Adrenal gland (tissue), 5 donors: ENCODE measurements around the gene HHIPL1.

Source experiments
- CTCF ChIP-seq, 6 experiments: fragments of 450-650 bp in 4 of 6; fragments of 200-600 bp in 2 of 6; sonication (generic) in 1 of 6; IDR thresholded peaks; 1 replicate in 5 of 6; 2 replicates in 1 of 6; pipeline versions ENCODE4 v1.5.1 to v1.8.0; 2016 to 2021; ENCODE audit warnings: antibody characterized with exemption in 6 of 6, mild to moderate bottlenecking in 2 of 6, moderate library complexity in 1 of 6
- POLR2A ChIP-seq, 2 donors: fragments of 450-650 bp; IDR thresholded peaks; one replicate each; pipeline ENCODE4 v1.6.1; 2017; ENCODE audit warnings: antibody characterized with exemption in 2 of 2, mild to moderate bottlenecking in 2 of 2, moderate library complexity in 1 of 2
- donor health status: DM: no; HTN: no; CAD: no.

- TF ChIP-seq CTCF (IDR thresholded peaks at IDR 0.05) (no peak), POLR2A (IDR thresholded peaks at IDR 0.05) (no peak)
These were observed 69.0 kb downstream of the HHIPL1 start for GRCh38 chr14:99713972-99714371.
